HL-60 (cell line): ENCODE measurements around the gene PCNX4.

Experiments
- TF ChIP-seq, protein P1 (sequence below): IDR thresholded peaks from one replicate; pipeline ENCODE4 v1.5.1; 2011; ENCODE audit warnings: low read length, control low read depth, inconsistent platforms; ENCODE audit not compliant: insufficient read depth
- TF ChIP-seq, protein P2 (sequence below): IDR thresholded peaks from 2 replicates; pipeline ENCODE4 v1.6.1; 2012; ENCODE audit warnings: low read depth; ENCODE audit not compliant: insufficient replicate concordance

- TF ChIP-seq, protein P1, sequence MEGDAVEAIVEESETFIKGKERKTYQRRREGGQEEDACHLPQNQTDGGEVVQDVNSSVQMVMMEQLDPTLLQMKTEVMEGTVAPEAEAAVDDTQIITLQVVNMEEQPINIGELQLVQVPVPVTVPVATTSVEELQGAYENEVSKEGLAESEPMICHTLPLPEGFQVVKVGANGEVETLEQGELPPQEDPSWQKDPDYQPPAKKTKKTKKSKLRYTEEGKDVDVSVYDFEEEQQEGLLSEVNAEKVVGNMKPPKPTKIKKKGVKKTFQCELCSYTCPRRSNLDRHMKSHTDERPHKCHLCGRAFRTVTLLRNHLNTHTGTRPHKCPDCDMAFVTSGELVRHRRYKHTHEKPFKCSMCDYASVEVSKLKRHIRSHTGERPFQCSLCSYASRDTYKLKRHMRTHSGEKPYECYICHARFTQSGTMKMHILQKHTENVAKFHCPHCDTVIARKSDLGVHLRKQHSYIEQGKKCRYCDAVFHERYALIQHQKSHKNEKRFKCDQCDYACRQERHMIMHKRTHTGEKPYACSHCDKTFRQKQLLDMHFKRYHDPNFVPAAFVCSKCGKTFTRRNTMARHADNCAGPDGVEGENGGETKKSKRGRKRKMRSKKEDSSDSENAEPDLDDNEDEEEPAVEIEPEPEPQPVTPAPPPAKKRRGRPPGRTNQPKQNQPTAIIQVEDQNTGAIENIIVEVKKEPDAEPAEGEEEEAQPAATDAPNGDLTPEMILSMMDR, result no peak
- TF ChIP-seq, protein P2, sequence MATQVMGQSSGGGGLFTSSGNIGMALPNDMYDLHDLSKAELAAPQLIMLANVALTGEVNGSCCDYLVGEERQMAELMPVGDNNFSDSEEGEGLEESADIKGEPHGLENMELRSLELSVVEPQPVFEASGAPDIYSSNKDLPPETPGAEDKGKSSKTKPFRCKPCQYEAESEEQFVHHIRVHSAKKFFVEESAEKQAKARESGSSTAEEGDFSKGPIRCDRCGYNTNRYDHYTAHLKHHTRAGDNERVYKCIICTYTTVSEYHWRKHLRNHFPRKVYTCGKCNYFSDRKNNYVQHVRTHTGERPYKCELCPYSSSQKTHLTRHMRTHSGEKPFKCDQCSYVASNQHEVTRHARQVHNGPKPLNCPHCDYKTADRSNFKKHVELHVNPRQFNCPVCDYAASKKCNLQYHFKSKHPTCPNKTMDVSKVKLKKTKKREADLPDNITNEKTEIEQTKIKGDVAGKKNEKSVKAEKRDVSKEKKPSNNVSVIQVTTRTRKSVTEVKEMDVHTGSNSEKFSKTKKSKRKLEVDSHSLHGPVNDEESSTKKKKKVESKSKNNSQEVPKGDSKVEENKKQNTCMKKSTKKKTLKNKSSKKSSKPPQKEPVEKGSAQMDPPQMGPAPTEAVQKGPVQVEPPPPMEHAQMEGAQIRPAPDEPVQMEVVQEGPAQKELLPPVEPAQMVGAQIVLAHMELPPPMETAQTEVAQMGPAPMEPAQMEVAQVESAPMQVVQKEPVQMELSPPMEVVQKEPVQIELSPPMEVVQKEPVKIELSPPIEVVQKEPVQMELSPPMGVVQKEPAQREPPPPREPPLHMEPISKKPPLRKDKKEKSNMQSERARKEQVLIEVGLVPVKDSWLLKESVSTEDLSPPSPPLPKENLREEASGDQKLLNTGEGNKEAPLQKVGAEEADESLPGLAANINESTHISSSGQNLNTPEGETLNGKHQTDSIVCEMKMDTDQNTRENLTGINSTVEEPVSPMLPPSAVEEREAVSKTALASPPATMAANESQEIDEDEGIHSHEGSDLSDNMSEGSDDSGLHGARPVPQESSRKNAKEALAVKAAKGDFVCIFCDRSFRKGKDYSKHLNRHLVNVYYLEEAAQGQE, result no peak
These were observed 124.0 kb downstream of the PCNX4 start for GRCh38 chr14:60215520-60216420.
